ENCODE data around the gene FAM174A. TPM values are rescaled to one million over a fixed set of nuclear protein-coding genes. Genes with fewer than 3 reads are reported as not detected.

Gene FAM174A
- total and polyA plus RNA-seq, 2 donors (not counting 3 experiments of a cell fraction or from before 2014, with no cell fraction given), result 11.8 to 15.2 TPM

DNA sequence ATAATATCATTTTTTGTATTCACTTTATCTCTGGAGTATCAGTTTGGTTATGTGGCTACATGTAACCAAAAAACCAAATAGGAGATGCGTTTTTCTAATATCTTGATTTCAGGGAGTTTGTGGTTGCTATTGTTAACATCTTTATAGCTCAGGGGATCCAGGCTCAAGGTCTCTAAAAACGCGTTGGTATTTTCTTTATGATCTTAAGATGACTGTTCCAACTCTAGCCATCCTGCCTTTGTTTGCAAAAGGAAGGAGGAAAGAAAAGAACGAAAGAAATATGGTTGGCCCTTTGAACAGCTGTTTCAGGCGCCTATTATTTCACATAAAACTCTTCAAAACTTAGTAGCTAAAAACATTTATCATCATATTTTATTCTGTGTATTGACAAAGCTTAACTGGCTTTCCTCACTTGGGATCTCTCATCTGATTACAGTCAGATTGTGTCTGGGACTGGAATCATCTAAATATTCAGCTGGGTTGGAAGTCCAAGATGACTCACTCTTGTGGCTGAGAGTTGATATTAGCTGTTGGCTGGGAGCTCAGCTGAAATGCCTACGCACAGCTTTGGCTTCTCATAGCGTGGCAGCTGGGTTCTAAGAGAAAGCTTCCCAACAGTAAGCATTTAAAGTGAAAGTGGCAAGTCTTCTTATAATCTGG, 60.1 kb downstream of the FAM174A start:
- no peaks in the 10 kb centered on the region for H3K27me3 ChIP-seq (ENCODE audit: control insufficient read depth in 2 of 2, insufficient read depth in 2 of 2, low read length in 2 of 2)
- dilution Hi-C loops (cut with MboI; ENCODE audit: extremely low pct_ligation_motif_present, low sequenced_read_pairs) (no loop called here), intact Hi-C loops (cut with micrococcal nuclease) (loop anchor here (1.0 to 2.0 kb wide), 5 partner anchors 19 to 306 kb away; partner anchors contain the start of gene FAM174A)
- no peaks in the 10 kb centered on the region for H3K9me3 ChIP-seq (replicated peaks; ENCODE audit: control insufficient read depth, insufficient read depth, low read length)
- peak overlapping the region; percentile 69 for H3K4me2 ChIP-seq (ENCODE audit: insufficient read depth, low read length)
- peak overlapping the region; percentile 87 for H3K27ac ChIP-seq (ENCODE audit: insufficient read depth, low read depth, low read length)
- BruUV-seq (replicated peaks), result TSS peak; percentile 94
- H3K79me2 ChIP-seq (ENCODE audit: control insufficient read depth, insufficient read depth, low read length), result no peaks in the 10 kb centered on the region
- H2AFZ ChIP-seq (ENCODE audit: low read depth, low read length), result peak overlapping the region; percentile 56
- H3K36me3 ChIP-seq (ENCODE audit: control insufficient read depth in 2 of 2, extremely low read depth in 1 of 2, insufficient read depth in 2 of 2, low read length in 2 of 2), result no peaks in the 10 kb centered on the region
- FAIRE-seq, result peak; percentile 85
- ChIA-PET POLR2A (interaction anchor here (0.5 to 1.8 kb wide), 4 partner anchors 19 to 306 kb away, joined by 3 to 15 read pairs (median 4); no protein-coding TSS in a partner anchor), CTCF (interaction anchor here (0.7 to 1.9 kb wide), 17 partner anchors 9 to 1491 kb away, joined by 3 to 20 read pairs (median 4); no protein-coding TSS in a partner anchor)
- H3K4me1 ChIP-seq (ENCODE audit: control insufficient read depth, extremely low read depth, insufficient read depth, low read length), result peaks cover 21% of the 10 kb centered on the region
- peak overlapping the region; percentile 88 for H3K9ac ChIP-seq (replicated peaks; ENCODE audit: extremely low read depth, insufficient read depth, low read length)
- peak; percentile 20 for TF ChIP-seq POLR2AphosphoS5 (IDR thresholded peaks at IDR 0.05; ENCODE audit: insufficient read depth, low read depth, low read length)
- TF ChIP-seq JUN (IDR thresholded peaks at IDR 0.05; ENCODE audit: borderline replicate concordance, insufficient read depth, insufficient read length, low read depth), result peak; percentile 85
- TF ChIP-seq MYC (IDR thresholded peaks at IDR 0.05; ENCODE audit: low read depth, low read length), result no peak
- TF ChIP-seq, protein P1, sequence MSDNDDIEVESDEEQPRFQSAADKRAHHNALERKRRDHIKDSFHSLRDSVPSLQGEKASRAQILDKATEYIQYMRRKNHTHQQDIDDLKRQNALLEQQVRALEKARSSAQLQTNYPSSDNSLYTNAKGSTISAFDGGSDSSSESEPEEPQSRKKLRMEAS (IDR thresholded peaks at IDR 0.05; ENCODE audit: insufficient read depth, insufficient read length), result no peak
- peak; percentile 69 for TF ChIP-seq GATA2 (IDR thresholded peaks at IDR 0.05; ENCODE audit: insufficient read depth, insufficient read length, low read depth, low read length)
- no peak for TF ChIP-seq EZH2 (IDR thresholded peaks at IDR 0.05; ENCODE audit: borderline replicate concordance, low read depth, low read length, severe bottlenecking)
- TF ChIP-seq, protein P2, sequence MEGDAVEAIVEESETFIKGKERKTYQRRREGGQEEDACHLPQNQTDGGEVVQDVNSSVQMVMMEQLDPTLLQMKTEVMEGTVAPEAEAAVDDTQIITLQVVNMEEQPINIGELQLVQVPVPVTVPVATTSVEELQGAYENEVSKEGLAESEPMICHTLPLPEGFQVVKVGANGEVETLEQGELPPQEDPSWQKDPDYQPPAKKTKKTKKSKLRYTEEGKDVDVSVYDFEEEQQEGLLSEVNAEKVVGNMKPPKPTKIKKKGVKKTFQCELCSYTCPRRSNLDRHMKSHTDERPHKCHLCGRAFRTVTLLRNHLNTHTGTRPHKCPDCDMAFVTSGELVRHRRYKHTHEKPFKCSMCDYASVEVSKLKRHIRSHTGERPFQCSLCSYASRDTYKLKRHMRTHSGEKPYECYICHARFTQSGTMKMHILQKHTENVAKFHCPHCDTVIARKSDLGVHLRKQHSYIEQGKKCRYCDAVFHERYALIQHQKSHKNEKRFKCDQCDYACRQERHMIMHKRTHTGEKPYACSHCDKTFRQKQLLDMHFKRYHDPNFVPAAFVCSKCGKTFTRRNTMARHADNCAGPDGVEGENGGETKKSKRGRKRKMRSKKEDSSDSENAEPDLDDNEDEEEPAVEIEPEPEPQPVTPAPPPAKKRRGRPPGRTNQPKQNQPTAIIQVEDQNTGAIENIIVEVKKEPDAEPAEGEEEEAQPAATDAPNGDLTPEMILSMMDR (IDR thresholded peaks at IDR 0.05; ENCODE audit: extremely low read depth in 1 of 2, insufficient read depth in 1 of 2, low read depth in 1 of 2, low read length in 2 of 2), result no peak
- TF ChIP-seq POLR2A (IDR thresholded peaks at IDR 0.05; ENCODE audit: low read depth, low read length), result no peak
- peak; percentile 93 for TF ChIP-seq FOS (IDR thresholded peaks at IDR 0.05; ENCODE audit: borderline replicate concordance, insufficient read depth, low read length)
- peak overlapping the region in 2 of 3 experiments; percentile 2 to 54 for H3K4me3 ChIP-seq (replicated peaks in 1 of 3; ENCODE audit: insufficient read depth in 1 of 3, low read depth in 1 of 3, low read length in 3 of 3)
- DNase-seq (ENCODE audit: low read depth, low spot score), result peak; percentile 96
- no peaks in the 10 kb centered on the region for H3K9me1 ChIP-seq (replicated peaks; ENCODE audit: control insufficient read depth, extremely low read depth, insufficient read depth, low read length)
- H4K20me1 ChIP-seq (replicated peaks; ENCODE audit: control insufficient read depth, extremely low read depth, insufficient read depth, low read length), result no peaks in the 10 kb centered on the region
